ENCODE data around the gene CD22. TPM values are rescaled to one million over a fixed set of nuclear protein-coding genes. Genes with fewer than 3 reads are reported as not detected.

Gene CD22
- total and polyA plus RNA-seq, 2 of the 13 experiments (the other 11 are each of a cell fraction or from before 2014, with no cell fraction given) = 0.71 to 1.7 TPM

- TF ChIP-seq ZNF205 (CRISPR knock-in tag; IDR thresholded peaks at IDR 0.05) (no peak), ZNF670 (CRISPR knock-in tag; IDR thresholded peaks at IDR 0.05; ENCODE audit: borderline replicate concordance) (no peak), FOXO4 (CRISPR knock-in tag; conservative IDR thresholded peaks at IDR 0.05) (no peak), ZSCAN30 (CRISPR knock-in tag; IDR thresholded peaks at IDR 0.05) (no peak), ZBTB8A (CRISPR knock-in tag; IDR thresholded peaks at IDR 0.05; ENCODE audit: borderline replicate concordance, low read depth) (no peak), ZNF33B (CRISPR knock-in tag; IDR thresholded peaks at IDR 0.05) (no peak), ZNF354B (CRISPR knock-in tag; IDR thresholded peaks at IDR 0.05) (no peak), NCOA5 (CRISPR knock-in tag; IDR thresholded peaks at IDR 0.05) (no peak), AGO2 (optimal IDR thresholded peaks at IDR 0.05; ENCODE audit: low read depth, low read length) (no peak), ZNF263 (CRISPR knock-in tag; IDR thresholded peaks at IDR 0.05) (no peak), HOXA9 (CRISPR knock-in tag; IDR thresholded peaks at IDR 0.05; ENCODE audit: borderline replicate concordance) (no peak), SP4 (CRISPR knock-in tag; IDR thresholded peaks at IDR 0.05) (no peak), YEATS2 (CRISPR knock-in tag; IDR thresholded peaks at IDR 0.05; ENCODE audit: borderline replicate concordance) (no peak), GTF2F1 (IDR thresholded peaks at IDR 0.05; ENCODE audit: low read length) (no peak), ZNF552 (CRISPR knock-in tag; IDR thresholded peaks at IDR 0.05; ENCODE audit: borderline replicate concordance) (no peak), MTF2 (CRISPR knock-in tag; IDR thresholded peaks at IDR 0.05; ENCODE audit: borderline replicate concordance) (no peak), CREB3 (CRISPR knock-in tag; IDR thresholded peaks at IDR 0.05) (no peak), LCORL (IDR thresholded peaks at IDR 0.05) (no peak), LCORL (CRISPR knock-in tag; IDR thresholded peaks at IDR 0.05) (peak; percentile 77), WIZ (CRISPR knock-in tag; IDR thresholded peaks at IDR 0.05) (no peak), MIER2 (CRISPR knock-in tag; IDR thresholded peaks at IDR 0.05) (no peak), ZNF383 (CRISPR knock-in tag; IDR thresholded peaks at IDR 0.05; ENCODE audit: borderline replicate concordance) (no peak), TAF1 (CRISPR knock-in tag; IDR thresholded peaks at IDR 0.05) (no peak)
- TF ChIP-seq, protein P1, sequence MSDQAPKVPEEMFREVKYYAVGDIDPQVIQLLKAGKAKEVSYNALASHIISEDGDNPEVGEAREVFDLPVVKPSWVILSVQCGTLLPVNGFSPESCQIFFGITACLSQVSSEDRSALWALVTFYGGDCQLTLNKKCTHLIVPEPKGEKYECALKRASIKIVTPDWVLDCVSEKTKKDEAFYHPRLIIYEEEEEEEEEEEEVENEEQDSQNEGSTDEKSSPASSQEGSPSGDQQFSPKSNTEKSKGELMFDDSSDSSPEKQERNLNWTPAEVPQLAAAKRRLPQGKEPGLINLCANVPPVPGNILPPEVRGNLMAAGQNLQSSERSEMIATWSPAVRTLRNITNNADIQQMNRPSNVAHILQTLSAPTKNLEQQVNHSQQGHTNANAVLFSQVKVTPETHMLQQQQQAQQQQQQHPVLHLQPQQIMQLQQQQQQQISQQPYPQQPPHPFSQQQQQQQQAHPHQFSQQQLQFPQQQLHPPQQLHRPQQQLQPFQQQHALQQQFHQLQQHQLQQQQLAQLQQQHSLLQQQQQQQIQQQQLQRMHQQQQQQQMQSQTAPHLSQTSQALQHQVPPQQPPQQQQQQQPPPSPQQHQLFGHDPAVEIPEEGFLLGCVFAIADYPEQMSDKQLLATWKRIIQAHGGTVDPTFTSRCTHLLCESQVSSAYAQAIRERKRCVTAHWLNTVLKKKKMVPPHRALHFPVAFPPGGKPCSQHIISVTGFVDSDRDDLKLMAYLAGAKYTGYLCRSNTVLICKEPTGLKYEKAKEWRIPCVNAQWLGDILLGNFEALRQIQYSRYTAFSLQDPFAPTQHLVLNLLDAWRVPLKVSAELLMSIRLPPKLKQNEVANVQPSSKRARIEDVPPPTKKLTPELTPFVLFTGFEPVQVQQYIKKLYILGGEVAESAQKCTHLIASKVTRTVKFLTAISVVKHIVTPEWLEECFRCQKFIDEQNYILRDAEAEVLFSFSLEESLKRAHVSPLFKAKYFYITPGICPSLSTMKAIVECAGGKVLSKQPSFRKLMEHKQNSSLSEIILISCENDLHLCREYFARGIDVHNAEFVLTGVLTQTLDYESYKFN (CRISPR knock-in tag; conservative IDR thresholded peaks at IDR 0.05) = peak; percentile 42
- TF ChIP-seq, protein P2, sequence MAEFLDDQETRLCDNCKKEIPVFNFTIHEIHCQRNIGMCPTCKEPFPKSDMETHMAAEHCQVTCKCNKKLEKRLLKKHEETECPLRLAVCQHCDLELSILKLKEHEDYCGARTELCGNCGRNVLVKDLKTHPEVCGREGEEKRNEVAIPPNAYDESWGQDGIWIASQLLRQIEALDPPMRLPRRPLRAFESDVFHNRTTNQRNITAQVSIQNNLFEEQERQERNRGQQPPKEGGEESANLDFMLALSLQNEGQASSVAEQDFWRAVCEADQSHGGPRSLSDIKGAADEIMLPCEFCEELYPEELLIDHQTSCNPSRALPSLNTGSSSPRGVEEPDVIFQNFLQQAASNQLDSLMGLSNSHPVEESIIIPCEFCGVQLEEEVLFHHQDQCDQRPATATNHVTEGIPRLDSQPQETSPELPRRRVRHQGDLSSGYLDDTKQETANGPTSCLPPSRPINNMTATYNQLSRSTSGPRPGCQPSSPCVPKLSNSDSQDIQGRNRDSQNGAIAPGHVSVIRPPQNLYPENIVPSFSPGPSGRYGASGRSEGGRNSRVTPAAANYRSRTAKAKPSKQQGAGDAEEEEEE (CRISPR knock-in tag; IDR thresholded peaks at IDR 0.05; ENCODE audit: borderline replicate concordance) = no peak
These were observed 60.3 kb downstream of the CD22 start (continued) for GRCh38 chr19:35389192-35389861.

Measured in HepG2 (cell line).